GM18907 (cell line): ENCODE measurements around the gene HOXC12.

Experiments used
- ATAC-seq: cut with Tn5 transposase; IDR thresholded peaks from one replicate; pipeline ENCODE4 v1.9.1; 2021; ENCODE audit warnings: mild to moderate bottlenecking, moderate library complexity; ENCODE audit not compliant: unreplicated experiment

The HOXC12 gene

GRCh38 chr12:53954694-53955035 is at the start of gene HOXC12:
TSS of gene HOXC12 (plus strand) at chr12:53954903. CDS start at chr12:53954930, 27 bp downstream.
- ATAC-seq = no peak

GRCh38 chr12:53907103-53907502 is 47.6 kb upstream of the HOXC12 start:
- ATAC-seq = no peak

GRCh38 chr12:53916788-53917655 is 37.7 kb upstream of the HOXC12 start:
- ATAC-seq = no peak

- ATAC-seq = no peak
These were observed 29.9 kb upstream of the HOXC12 start for GRCh38 chr12:53924521-53925405.

GRCh38 chr12:53927220-53928029 is 27.3 kb upstream of the HOXC12 start:
- ATAC-seq = no peak

- ATAC-seq = no peak
These were observed 26.5 kb upstream of the HOXC12 start for GRCh38 chr12:53928054-53928835.

GRCh38 chr12:53929527-53929926 is 25.2 kb upstream of the HOXC12 start:
- no peak for ATAC-seq

- no peak for ATAC-seq
These were observed 24.0 kb upstream of the HOXC12 start for GRCh38 chr12:53930591-53931255.

- no peak for ATAC-seq
These were observed 22.7 kb upstream of the HOXC12 start for GRCh38 chr12:53931844-53932581.

GRCh38 chr12:53932915-53933314 is 21.8 kb upstream of the HOXC12 start:
- no peak for ATAC-seq

GRCh38 chr12:53935383-53936341 is 19.0 kb upstream of the HOXC12 start:
- ATAC-seq = no peak

- no peak for ATAC-seq
These were observed 17.6 kb upstream of the HOXC12 start for GRCh38 chr12:53937099-53937498.

GRCh38 chr12:53937596-53938325 is 16.9 kb upstream of the HOXC12 start:
- ATAC-seq = no peak

- ATAC-seq = no peak
These were observed 16.2 kb upstream of the HOXC12 start, which contains the start of gene HOXC13 for GRCh38 chr12:53938326-53939140. TSS of gene HOXC13 (plus strand) at chr12:53938831. CDS start at chr12:53938907, 76 bp downstream.

GRCh38 chr12:53939141-53940108 is 15.3 kb upstream of the HOXC12 start:
- no peak for ATAC-seq
